ENCODE results near the gene CT55. TPM values are rescaled to one million over a fixed set of nuclear protein-coding genes. Genes with fewer than 3 reads are reported as not detected.

CT55 gene
- total RNA-seq, 1 experiment from 2014 or later, result not detected

DNA sequence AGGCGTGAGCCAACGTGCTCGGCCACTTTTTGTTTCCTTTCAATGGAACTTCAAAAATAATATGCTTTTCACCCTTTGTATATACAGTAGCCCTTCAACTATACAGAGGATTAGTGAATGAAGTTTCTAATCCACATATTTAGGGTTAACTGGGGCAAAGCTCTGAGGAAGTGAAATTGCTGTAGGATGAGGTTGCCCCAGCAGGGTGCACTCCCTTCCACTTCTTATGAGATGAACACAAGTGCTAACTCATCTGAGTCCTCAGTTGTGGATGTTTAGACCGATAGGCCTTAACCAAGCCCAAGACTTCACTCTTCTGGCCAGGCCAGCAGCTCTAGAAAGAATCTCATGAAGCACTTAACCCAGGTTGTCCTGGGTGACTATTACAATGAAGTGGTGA, 29.1 kb upstream of the CT55 start:
- Histone ChIP-seq H2BK12ac (ENCODE audit: insufficient read length, low read depth, low read length) (no peak overlapping the region), H2BK120ac (ENCODE audit: low read depth, low read length, poor library complexity, severe bottlenecking) (no peak overlapping the region), H3K79me1 (ENCODE audit: insufficient read depth, low read depth, low read length, poor library complexity, severe bottlenecking) (no peaks in the 10 kb centered on the region), H4K8ac (replicated peaks; ENCODE audit: insufficient read length, low read depth, low read length) (no peak overlapping the region), H2BK15ac (ENCODE audit: low read depth, low read length) (no peak overlapping the region), H3K9me3 (ENCODE audit: control insufficient read depth, low read depth, low read length) (peaks cover 43% of the 10 kb centered on the region), H3K79me2 (ENCODE audit: insufficient read depth, low read length) (no peaks in the 10 kb centered on the region), H3K18ac (ENCODE audit: insufficient read length, low read depth, low read length) (no peak overlapping the region), H3K4ac (ENCODE audit: low read depth, low read length) (no peak overlapping the region), H3T11ph (ENCODE audit: low read length) (no peak overlapping the region), H4K5ac (ENCODE audit: insufficient read length, low read depth, low read length) (no peak overlapping the region), H3K23me2 (ENCODE audit: insufficient read length, low read depth, low read length, poor library complexity, severe bottlenecking) (no peaks in the 10 kb centered on the region), H4K91ac (ENCODE audit: insufficient read length, low read depth, low read length) (no peak overlapping the region), H3K9ac (ENCODE audit: extremely low read depth, insufficient read length, low read length) (no peak overlapping the region), H2AK5ac (ENCODE audit: insufficient read length, low read length) (no peak overlapping the region), H3K4me2 (ENCODE audit: insufficient read depth, insufficient read length, low read length) (no peak overlapping the region), H3K14ac (ENCODE audit: insufficient read depth, low read length) (no peak overlapping the region), H4K20me1 (ENCODE audit: control insufficient read depth, insufficient read depth, insufficient read length) (no peaks in the 10 kb centered on the region), H3K23ac (ENCODE audit: insufficient read length, low read depth, low read length) (no peak overlapping the region), H2AFZ (ENCODE audit: low read length) (no peak overlapping the region), H3K56ac (ENCODE audit: insufficient read length, low read depth, low read length) (no peak overlapping the region), H2BK5ac (ENCODE audit: insufficient read length, low read length) (no peak overlapping the region), H3K27me3 (ENCODE audit: insufficient read depth, low read length) (no peaks in the 10 kb centered on the region), H3K27ac (ENCODE audit: insufficient read length, low read depth, low read length) (no peak overlapping the region), H2BK20ac (ENCODE audit: low read depth, low read length, poor library complexity, severe bottlenecking) (no peak overlapping the region), H3K4me1 (ENCODE audit: insufficient read depth, low read length) (no peaks in the 10 kb centered on the region)
- H3K27me3 Mint-ChIP-seq (ENCODE audit: low read depth), result peaks cover 7% of the 10 kb centered on the region
- no CpG with 5 or more reads among the region's 4 CpGs for WGBS (ENCODE audit: extremely low coverage, insufficient read length, low lambda C conversion rate)
- TF ChIP-seq CTCF (conservative IDR thresholded peaks at IDR 0.05), result no peak
- no peaks in the 10 kb centered on the region for H3K4me1 Mint-ChIP-seq
- H3K36me3 Mint-ChIP-seq (ENCODE audit: insufficient read depth in 1 of 3, low read depth in 3 of 3), result no peaks in the 10 kb centered on the region; a peak in 1 of 7 replicates
- DNase-seq, result no peak
- peaks cover 62 to 65% of the 10 kb centered on the region in 2 experiments for H3K9me3 Mint-ChIP-seq
- no peak overlapping the region for H3K4me3 Mint-ChIP-seq
- H3K27ac Mint-ChIP-seq, result no peak overlapping the region
